ENCODE data around the gene GTSE1. TPM values are rescaled to one million over a fixed set of nuclear protein-coding genes. Genes with fewer than 3 reads are reported as not detected.

Gene GTSE1
- total RNA-seq, 1 experiment from 2014 or later: 46.1 TPM

DNA sequence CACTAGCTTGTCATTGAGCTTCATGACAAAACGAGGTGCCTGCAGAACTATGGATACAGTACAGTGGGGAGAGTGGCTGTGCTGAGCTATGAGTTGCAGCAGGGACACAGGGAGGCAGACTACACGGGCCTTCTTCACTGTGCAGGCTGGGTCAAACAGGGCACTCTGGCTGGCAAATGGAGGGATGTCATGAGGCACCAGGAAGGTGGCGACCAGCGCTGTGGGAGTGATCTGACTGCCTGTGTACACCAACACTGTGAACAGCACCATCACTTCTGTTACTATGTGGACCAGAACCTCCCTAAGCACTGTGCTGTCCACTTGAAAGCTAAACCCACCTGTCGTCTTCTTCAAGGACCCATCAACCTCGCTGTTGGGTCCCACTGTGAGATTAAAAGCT lies 36.6 kb upstream of the GTSE1 start (continued):
- TF ChIP-seq YY1 (IDR thresholded peaks at IDR 0.05; ENCODE audit: extremely low read depth, insufficient replicate concordance, low read depth, low read length) (no peak), EGR1 (IDR thresholded peaks at IDR 0.05; ENCODE audit: low read depth) (no peak)
- TF ChIP-seq, protein P1, sequence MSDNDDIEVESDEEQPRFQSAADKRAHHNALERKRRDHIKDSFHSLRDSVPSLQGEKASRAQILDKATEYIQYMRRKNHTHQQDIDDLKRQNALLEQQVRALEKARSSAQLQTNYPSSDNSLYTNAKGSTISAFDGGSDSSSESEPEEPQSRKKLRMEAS (IDR thresholded peaks at IDR 0.05): no peak

DNA sequence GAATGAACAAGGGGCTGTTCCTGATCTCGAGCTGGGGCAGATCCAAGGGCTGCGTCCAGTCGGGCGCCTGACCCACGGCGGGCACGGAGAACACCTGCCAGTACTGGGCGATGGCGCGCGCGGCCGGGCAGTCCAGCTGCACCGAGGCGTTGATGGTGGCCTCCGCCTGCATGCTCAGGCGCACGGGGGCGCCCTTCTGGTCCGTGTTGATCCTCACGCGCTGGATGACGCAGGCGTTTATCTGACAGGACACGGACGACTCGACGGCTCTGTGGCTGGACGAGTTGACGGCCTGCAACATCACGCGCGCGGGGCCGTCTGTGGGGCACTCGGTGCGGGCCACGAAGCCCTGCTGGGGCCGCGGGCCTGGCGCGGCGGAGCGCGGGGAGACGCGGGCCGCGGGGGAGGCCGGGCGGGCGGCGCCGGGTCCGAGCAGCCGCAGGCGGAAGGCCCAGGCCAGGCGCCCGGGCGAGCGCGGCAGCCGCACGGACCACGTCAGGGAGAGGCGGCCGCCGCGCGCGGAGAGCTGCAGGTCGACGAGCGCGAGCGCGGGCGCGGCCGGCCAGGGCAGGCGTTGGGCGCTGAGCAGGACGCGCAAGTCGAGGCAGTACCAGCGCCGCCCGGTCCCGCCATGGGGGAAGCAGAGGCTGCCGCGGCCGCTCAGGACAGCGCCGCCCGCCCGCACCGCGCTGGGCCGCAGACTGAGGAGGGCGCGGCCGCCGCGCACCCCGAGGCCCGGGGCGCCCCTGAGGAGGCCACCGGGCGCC lies 34.0 kb upstream of the GTSE1 start:
- TF ChIP-seq, protein P2, sequence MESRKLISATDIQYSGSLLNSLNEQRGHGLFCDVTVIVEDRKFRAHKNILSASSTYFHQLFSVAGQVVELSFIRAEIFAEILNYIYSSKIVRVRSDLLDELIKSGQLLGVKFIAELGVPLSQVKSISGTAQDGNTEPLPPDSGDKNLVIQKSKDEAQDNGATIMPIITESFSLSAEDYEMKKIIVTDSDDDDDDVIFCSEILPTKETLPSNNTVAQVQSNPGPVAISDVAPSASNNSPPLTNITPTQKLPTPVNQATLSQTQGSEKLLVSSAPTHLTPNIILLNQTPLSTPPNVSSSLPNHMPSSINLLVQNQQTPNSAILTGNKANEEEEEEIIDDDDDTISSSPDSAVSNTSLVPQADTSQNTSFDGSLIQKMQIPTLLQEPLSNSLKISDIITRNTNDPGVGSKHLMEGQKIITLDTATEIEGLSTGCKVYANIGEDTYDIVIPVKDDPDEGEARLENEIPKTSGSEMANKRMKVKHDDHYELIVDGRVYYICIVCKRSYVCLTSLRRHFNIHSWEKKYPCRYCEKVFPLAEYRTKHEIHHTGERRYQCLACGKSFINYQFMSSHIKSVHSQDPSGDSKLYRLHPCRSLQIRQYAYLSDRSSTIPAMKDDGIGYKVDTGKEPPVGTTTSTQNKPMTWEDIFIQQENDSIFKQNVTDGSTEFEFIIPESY (IDR thresholded peaks at IDR 0.05; ENCODE audit: extremely low read depth, insufficient replicate concordance, low read length): no peak
- no peak for TF ChIP-seq EZH2 (IDR thresholded peaks at IDR 0.05)
- TF ChIP-seq, protein P3, sequence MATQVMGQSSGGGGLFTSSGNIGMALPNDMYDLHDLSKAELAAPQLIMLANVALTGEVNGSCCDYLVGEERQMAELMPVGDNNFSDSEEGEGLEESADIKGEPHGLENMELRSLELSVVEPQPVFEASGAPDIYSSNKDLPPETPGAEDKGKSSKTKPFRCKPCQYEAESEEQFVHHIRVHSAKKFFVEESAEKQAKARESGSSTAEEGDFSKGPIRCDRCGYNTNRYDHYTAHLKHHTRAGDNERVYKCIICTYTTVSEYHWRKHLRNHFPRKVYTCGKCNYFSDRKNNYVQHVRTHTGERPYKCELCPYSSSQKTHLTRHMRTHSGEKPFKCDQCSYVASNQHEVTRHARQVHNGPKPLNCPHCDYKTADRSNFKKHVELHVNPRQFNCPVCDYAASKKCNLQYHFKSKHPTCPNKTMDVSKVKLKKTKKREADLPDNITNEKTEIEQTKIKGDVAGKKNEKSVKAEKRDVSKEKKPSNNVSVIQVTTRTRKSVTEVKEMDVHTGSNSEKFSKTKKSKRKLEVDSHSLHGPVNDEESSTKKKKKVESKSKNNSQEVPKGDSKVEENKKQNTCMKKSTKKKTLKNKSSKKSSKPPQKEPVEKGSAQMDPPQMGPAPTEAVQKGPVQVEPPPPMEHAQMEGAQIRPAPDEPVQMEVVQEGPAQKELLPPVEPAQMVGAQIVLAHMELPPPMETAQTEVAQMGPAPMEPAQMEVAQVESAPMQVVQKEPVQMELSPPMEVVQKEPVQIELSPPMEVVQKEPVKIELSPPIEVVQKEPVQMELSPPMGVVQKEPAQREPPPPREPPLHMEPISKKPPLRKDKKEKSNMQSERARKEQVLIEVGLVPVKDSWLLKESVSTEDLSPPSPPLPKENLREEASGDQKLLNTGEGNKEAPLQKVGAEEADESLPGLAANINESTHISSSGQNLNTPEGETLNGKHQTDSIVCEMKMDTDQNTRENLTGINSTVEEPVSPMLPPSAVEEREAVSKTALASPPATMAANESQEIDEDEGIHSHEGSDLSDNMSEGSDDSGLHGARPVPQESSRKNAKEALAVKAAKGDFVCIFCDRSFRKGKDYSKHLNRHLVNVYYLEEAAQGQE (IDR thresholded peaks at IDR 0.05; ENCODE audit: low read depth): no peak
- TF ChIP-seq, protein P1 (IDR thresholded peaks at IDR 0.05): no peak
- TF ChIP-seq, protein P4, sequence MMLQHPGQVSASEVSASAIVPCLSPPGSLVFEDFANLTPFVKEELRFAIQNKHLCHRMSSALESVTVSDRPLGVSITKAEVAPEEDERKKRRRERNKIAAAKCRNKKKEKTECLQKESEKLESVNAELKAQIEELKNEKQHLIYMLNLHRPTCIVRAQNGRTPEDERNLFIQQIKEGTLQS (IDR thresholded peaks at IDR 0.05): no peak
- TF ChIP-seq EGR1 (IDR thresholded peaks at IDR 0.05; ENCODE audit: low read depth): no peak
- no peak for TF ChIP-seq ELF1 (IDR thresholded peaks at IDR 0.05; ENCODE audit: borderline replicate concordance, low read depth)
- no peak for TF ChIP-seq SIN3A (IDR thresholded peaks at IDR 0.05; ENCODE audit: low read depth)
- RAD21 ChIA-PET (ENCODE audit: low non-redundant PET in 1 of 2, low total read pairs in 2 of 2, uncharacterized antibody in 2 of 2, unreplicated experiment in 2 of 2): no interaction called here
- H3K4me3 ChIP-seq (replicated peaks in 1 of 2; ENCODE audit: low read depth in 1 of 2, low read length in 2 of 2): no peak overlapping the region
- POLR2A ChIA-PET: no interaction called here
- intact Hi-C loops (cut with micrococcal nuclease): no loop called here
- no peak overlapping the region for H3K4me2 ChIP-seq (ENCODE audit: low read length)
- H3K27me3 ChIP-seq (ENCODE audit: insufficient read depth, low read length): no peaks in the 10 kb centered on the region
- no TSS peak for BruUV-seq (replicated peaks)
- peaks cover 8 to 12% of the 10 kb centered on the region in 2 experiments for H3K4me1 ChIP-seq (ENCODE audit: control insufficient read depth in 1 of 2, insufficient read depth in 2 of 2, low read length in 2 of 2)
- no peak for ATAC-seq
- H3K9me2 ChIP-seq (ENCODE audit: insufficient read depth): no peaks in the 10 kb centered on the region
- no peaks in the 10 kb centered on the region for H3K79me2 ChIP-seq (ENCODE audit: insufficient read depth, low read length)
- no peak for DNase-seq (ENCODE audit: low read depth, low spot score)
- H3K36me3 ChIP-seq (ENCODE audit: control insufficient read depth in 1 of 2, insufficient read depth in 2 of 2, low read length in 2 of 2): no peaks in the 10 kb centered on the region
- CTCF ChIA-PET: no interaction called here
- no peak overlapping the region for H2AFZ ChIP-seq (ENCODE audit: low read depth, low read length, poor library complexity, severe bottlenecking)
- no peaks in the 10 kb centered on the region for H4K20me1 ChIP-seq (ENCODE audit: insufficient read depth)
- H3K27ac ChIP-seq (ENCODE audit: low read depth, low read length): no peak overlapping the region
- no peak overlapping the region for H3K9ac ChIP-seq (ENCODE audit: low read length)
- H3K9me3 ChIP-seq (ENCODE audit: control insufficient read depth in 1 of 2, insufficient read depth in 1 of 2, low read depth in 1 of 2, low read length in 2 of 2): 0 out of 4 replicates have a peak, but pooled peaks cover 0 to 3% of the 10 kb centered on the region in 2 experiments
